Right atrium auricular region (tissue), 2 donors: Measurements from ENCODE around the gene BBS9. TPM values are rescaled to one million over a fixed set of nuclear protein-coding genes. Genes with fewer than 3 reads are reported as not detected.

Experiments
- DNase-seq: peaks from one replicate; pipeline ENCODE4 v3.0.0-alpha.2; 2019; ENCODE audit warnings: low spot score
- H3K27ac ChIP-seq, 2 donors: fragments of 200-600 bp; sonication (generic); 1 replicate in 1 of 2; 2 replicates in 1 of 2; pipeline ENCODE4 v1.5.1; 2016 to 2019
- H3K27me3 ChIP-seq, 2 donors: fragments of 200-600 bp; sonication (generic); one replicate each; pipeline versions ENCODE4 v1.5.1 to v1.6.0; 2017 to 2019
- H3K36me3 ChIP-seq: fragments of 200-600 bp; sonication (generic); one replicate; pipeline ENCODE4 v1.5.1; 2016
- H3K4me1 ChIP-seq, 2 donors: fragments of 200-600 bp; sonication (generic); one replicate each; pipeline versions ENCODE4 v1.5.1 to v1.6.0; 2017 to 2019
- H3K4me3 ChIP-seq, 2 donors: fragments of 200-600 bp; sonication (generic); 1 replicate in 1 of 2; 2 replicates in 1 of 2; pipeline ENCODE4 v1.5.1; 2017 to 2019; ENCODE audit warnings: mild to moderate bottlenecking in 1 of 2, moderate library complexity in 1 of 2
- H3K9me3 ChIP-seq, 2 donors: fragments of 200-600 bp; sonication (generic); one replicate each; pipeline ENCODE4 v1.5.1; 2019
- total RNA-seq, 2 donors: library from RNA; depleted of rRNA; stranded (reverse); fragments of >200 nt; gene quantifications; one replicate each; pipeline ENCODE4 v1.1.0, GENCODE V29; 2016
- TF ChIP-seq, protein P1 (sequence below), 2 donors: fragments of 200-600 bp; sonication (generic); IDR thresholded peaks; one replicate each; pipeline ENCODE4 v1.5.1; 2019; ENCODE audit warnings: antibody characterized with exemption in 2 of 2

Gene BBS9
- total RNA-seq, 2 donors from 2014 or later = 13.3 to 13.8 TPM

DNA sequence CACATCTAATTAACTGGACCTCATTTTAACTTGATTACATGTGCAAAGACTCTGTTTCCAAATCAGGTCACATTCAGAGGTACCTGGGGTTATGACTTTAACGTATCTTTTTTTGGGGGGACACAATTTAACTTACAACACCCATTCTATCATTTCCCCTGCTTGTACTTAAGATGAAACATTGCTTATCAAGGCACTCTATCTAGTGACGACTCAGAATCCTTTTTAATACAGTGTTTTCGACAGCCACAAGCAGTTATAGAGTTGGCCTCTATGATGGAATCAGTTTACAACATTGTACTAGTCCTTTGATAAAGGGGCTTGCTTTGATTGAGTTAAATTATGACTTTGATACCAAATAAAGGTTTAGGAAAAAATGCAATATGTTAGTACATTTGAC is 22.7 kb downstream of the BBS9 start:
- DNase-seq = no peak
- Histone ChIP-seq H3K36me3 (no peaks in the 10 kb centered on the region), H3K4me3 (no peak overlapping the region), H3K9me3 (no peaks in the 10 kb centered on the region), H3K4me1 (peaks cover 0 to 6% of the 10 kb centered on the region in 2 donors), H3K27me3 (no peaks in the 10 kb centered on the region), H3K27ac (no peak overlapping the region)
- TF ChIP-seq, protein P1, sequence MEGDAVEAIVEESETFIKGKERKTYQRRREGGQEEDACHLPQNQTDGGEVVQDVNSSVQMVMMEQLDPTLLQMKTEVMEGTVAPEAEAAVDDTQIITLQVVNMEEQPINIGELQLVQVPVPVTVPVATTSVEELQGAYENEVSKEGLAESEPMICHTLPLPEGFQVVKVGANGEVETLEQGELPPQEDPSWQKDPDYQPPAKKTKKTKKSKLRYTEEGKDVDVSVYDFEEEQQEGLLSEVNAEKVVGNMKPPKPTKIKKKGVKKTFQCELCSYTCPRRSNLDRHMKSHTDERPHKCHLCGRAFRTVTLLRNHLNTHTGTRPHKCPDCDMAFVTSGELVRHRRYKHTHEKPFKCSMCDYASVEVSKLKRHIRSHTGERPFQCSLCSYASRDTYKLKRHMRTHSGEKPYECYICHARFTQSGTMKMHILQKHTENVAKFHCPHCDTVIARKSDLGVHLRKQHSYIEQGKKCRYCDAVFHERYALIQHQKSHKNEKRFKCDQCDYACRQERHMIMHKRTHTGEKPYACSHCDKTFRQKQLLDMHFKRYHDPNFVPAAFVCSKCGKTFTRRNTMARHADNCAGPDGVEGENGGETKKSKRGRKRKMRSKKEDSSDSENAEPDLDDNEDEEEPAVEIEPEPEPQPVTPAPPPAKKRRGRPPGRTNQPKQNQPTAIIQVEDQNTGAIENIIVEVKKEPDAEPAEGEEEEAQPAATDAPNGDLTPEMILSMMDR (IDR thresholded peaks at IDR 0.05) = no peak

DNA sequence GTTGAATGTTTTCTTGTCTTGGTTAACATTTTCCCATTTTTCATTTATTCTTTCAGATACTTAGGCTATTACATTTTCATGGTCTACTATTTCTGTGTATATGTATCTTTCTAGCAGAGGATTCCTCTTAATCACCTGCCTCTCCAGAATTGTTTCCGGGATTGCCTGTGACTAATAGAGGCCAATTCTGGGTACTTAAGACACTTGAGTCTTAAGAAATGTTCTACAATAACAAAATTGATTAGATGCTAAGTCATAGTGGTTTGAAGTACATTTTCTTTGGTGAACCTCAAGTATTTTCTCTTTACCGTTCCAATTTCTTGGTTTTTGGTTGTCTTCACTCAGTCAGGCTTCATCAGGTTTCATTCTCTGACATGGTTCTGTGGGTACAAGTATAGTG is 26.4 kb downstream of the BBS9 start:
- Histone ChIP-seq H3K4me1 (peaks cover 0 to 13% of the 10 kb centered on the region in 2 donors), H3K9me3 (no peaks in the 10 kb centered on the region), H3K27ac (no peak overlapping the region), H3K4me3 (no peak overlapping the region), H3K27me3 (no peaks in the 10 kb centered on the region), H3K36me3 (no peaks in the 10 kb centered on the region)
- DNase-seq = no peak
- TF ChIP-seq, protein P1 (IDR thresholded peaks at IDR 0.05) = no peak

DNA sequence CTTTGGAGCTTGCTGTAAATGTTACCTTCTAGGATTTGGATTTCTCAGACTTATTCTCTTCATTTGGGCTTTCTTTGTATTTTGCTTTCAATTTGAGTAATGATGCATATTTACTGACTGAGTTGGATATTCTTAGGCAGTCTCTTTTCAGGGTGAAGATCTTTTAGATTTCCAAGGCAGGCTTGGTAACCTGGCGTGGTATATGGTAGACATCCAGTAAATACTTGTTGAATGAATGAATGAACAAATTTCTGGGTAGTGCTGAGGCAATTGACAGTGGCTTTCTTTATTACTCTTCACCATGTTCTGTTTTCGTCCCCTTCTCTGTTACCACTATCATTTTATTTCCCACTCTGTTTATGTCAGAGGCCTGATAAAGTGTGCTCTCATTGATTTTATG is 27.1 kb downstream of the BBS9 start:
- DNase-seq = no peak
- Histone ChIP-seq H3K4me3 (no peak overlapping the region), H3K27ac (no peak overlapping the region), H3K36me3 (no peaks in the 10 kb centered on the region), H3K27me3 (no peaks in the 10 kb centered on the region), H3K9me3 (no peaks in the 10 kb centered on the region), H3K4me1 (peaks cover 0 to 13% of the 10 kb centered on the region in 2 donors)
- TF ChIP-seq, protein P1 (IDR thresholded peaks at IDR 0.05) = no peak

DNA sequence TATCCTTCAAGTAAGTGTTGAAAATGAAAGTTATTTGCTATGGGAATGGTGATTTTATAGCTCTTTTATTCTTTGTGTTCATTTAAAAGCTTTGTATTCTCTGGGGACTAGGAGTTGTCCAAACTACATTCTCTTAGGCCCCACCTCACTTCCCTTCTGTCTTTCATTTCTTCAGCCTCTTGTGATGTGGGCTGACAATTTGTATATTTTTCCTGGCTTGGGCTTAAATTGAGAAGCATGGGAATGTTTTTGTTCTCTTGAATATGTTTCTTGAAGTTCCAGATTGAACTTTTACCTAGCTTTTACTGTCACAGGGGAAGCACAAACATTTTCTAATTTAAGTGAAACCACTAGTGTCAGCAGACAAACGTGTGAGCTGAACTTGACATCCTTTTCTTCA is 27.9 kb downstream of the BBS9 start:
- H3K27ac ChIP-seq = peak overlapping the region in 1 of 2 donors; percentile 26
- TF ChIP-seq, protein P1 (IDR thresholded peaks at IDR 0.05) = no peak
- no peak overlapping the region for H3K4me3 ChIP-seq
- H3K27me3 ChIP-seq = no peaks in the 10 kb centered on the region
- H3K4me1 ChIP-seq = peaks cover 0 to 13% of the 10 kb centered on the region in 2 donors
- no peaks in the 10 kb centered on the region for H3K9me3 ChIP-seq
- DNase-seq = no peak
- no peaks in the 10 kb centered on the region for H3K36me3 ChIP-seq

DNA sequence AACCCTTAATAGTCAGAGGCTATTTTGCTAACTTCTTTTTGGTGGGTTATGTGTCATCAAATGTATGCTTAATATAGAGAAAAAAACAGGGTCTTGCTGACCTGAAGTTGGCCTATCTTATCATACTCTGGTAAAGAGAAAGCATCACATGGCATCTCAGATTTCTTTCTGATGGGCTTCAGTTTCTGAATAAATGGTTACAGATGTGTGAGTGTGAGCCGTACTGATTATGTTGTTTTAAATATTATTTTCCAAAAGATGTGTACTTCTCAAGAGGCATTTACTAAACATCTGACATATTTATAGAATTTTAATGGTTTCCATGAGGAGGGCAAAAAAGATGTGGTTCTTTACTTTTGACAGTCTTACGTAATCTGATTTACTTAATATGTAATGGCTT is 28.4 kb downstream of the BBS9 start:
- H3K9me3 ChIP-seq = no peaks in the 10 kb centered on the region
- peak overlapping the region in 1 of 2 donors; percentile 26 for H3K27ac ChIP-seq
- no peak overlapping the region for H3K4me3 ChIP-seq
- H3K36me3 ChIP-seq = no peaks in the 10 kb centered on the region
- peaks cover 0 to 13% of the 10 kb centered on the region in 2 donors for H3K4me1 ChIP-seq
- no peaks in the 10 kb centered on the region for H3K27me3 ChIP-seq
- TF ChIP-seq, protein P1 (IDR thresholded peaks at IDR 0.05) = no peak
- no peak for DNase-seq

DNA sequence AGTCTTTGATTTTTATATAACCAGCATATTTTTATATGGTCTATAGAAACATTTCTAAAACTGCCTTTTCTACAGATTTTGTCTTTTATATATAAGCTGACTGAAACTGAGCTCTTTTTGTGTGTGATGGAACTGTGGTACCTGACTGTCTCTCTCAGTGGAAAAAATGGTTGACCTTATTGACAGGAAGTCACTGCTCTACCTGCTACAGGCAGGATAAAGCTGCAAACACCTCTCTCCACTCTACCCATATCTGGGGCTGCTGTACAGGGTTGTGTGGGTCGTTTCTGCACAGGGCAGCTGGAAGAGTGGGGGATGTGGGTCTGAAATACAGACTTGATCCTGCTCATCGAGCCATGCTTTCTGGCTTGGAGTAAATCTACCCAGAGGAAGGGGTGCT is 48.5 kb downstream of the BBS9 start:
- no peaks in the 10 kb centered on the region for H3K27me3 ChIP-seq
- H3K4me3 ChIP-seq = no peak overlapping the region
- TF ChIP-seq, protein P1 (IDR thresholded peaks at IDR 0.05) = no peak
- H3K27ac ChIP-seq = no peak overlapping the region
- H3K36me3 ChIP-seq = peaks cover 8% of the 10 kb centered on the region
- no peaks in the 10 kb centered on the region for H3K4me1 ChIP-seq
- no peak for DNase-seq
- H3K9me3 ChIP-seq = no peaks in the 10 kb centered on the region
